GM23338 (cell line): ENCODE results near the gene CENPA. TPM values are rescaled to one million over a fixed set of nuclear protein-coding genes. Genes with fewer than 3 reads are reported as not detected.

Experiments
- ATAC-seq: fragments of 200-7000 bp; cut with Tn5 transposase; 3 replicates; pipeline ENCODE4 v1.9.1; 2020
- DNase-seq: peaks from one replicate; pipeline ENCODE4 v3.0.0-alpha.2; 2015; ENCODE audit warnings: low spot score
- H2AFZ ChIP-seq: fragments of 200-600 bp; sonication (generic); 2 replicates; pipeline ENCODE4 v1.8.0; 2016; ENCODE audit warnings: antibody characterized with exemption, mild to moderate bottlenecking, moderate library complexity
- H3F3A ChIP-seq: fragments of 200-600 bp; sonication (generic); replicated peaks from 2 replicates; pipeline ENCODE4 v1.8.0; 2017; ENCODE audit warnings: antibody characterized with exemption, mixed run types, low read depth
- H3K27ac ChIP-seq: fragments of 200-600 bp; sonication (generic); 2 replicates; pipeline ENCODE4 v1.6.1; 2016; ENCODE audit warnings: low read depth
- H3K27me3 ChIP-seq: fragments of 200-600 bp; sonication (generic); 2 replicates; pipeline ENCODE4 v1.8.0; 2016; ENCODE audit warnings: mild to moderate bottlenecking, mixed run types, moderate library complexity; ENCODE audit not compliant: insufficient read depth
- H3K36me3 ChIP-seq: fragments of 200-600 bp; sonication (generic); 2 replicates; pipeline ENCODE4 v1.8.0; 2016; ENCODE audit warnings: mild to moderate bottlenecking; ENCODE audit not compliant: insufficient read depth
- H3K4me1 ChIP-seq: fragments of 200-600 bp; sonication (generic); 2 replicates; pipeline ENCODE4 v1.8.0; 2016; ENCODE audit warnings: mild to moderate bottlenecking, moderate library complexity; ENCODE audit not compliant: insufficient read depth
- H3K4me2 ChIP-seq: fragments of 200-600 bp; sonication (generic); 2 replicates; pipeline ENCODE4 v1.7.1; 2017; ENCODE audit warnings: mixed run types
- H3K4me3 ChIP-seq: fragments of 200-600 bp; sonication (generic); 2 replicates; pipeline ENCODE4 v1.6.1; 2016; ENCODE audit warnings: mixed run types
- H3K79me2 ChIP-seq: fragments of 200-600 bp; sonication (generic); replicated peaks from 2 replicates; pipeline ENCODE4 v1.8.0; 2017; ENCODE audit warnings: mild to moderate bottlenecking; ENCODE audit not compliant: insufficient read depth
- H3K9me2 ChIP-seq: fragments of 200-600 bp; sonication (generic); 2 replicates; pipeline ENCODE4 v1.8.0; 2017; ENCODE audit not compliant: insufficient read depth
- H4K20me1 ChIP-seq: fragments of 200-600 bp; sonication (generic); replicated peaks from 2 replicates; pipeline ENCODE4 v1.8.0; 2017; ENCODE audit warnings: mild to moderate bottlenecking; ENCODE audit not compliant: insufficient read depth
- H3K27ac Mint-ChIP-seq: 2 replicates; pipeline ENCODE4 v1.8.0; 2020; ENCODE audit warnings: inconsistent platforms, mild to moderate bottlenecking, moderate library complexity, mixed read lengths
- H3K27me3 Mint-ChIP-seq: 3 replicates; pipeline ENCODE4 v1.8.0; 2022; ENCODE audit warnings: low read depth, mild to moderate bottlenecking, moderate library complexity, mixed read lengths, inconsistent platforms; ENCODE audit not compliant: insufficient read depth, poor library complexity
- H3K36me3 Mint-ChIP-seq: 3 replicates; pipeline ENCODE4 v1.8.0; 2021; ENCODE audit warnings: low read depth, mild to moderate bottlenecking, inconsistent platforms, moderate library complexity, mixed read lengths
- H3K4me1 Mint-ChIP-seq: 3 replicates; pipeline ENCODE4 v1.8.0; 2020; ENCODE audit warnings: mild to moderate bottlenecking, inconsistent platforms, mixed read lengths
- H3K4me3 Mint-ChIP-seq: 3 replicates; pipeline ENCODE4 v1.8.0; 2021; ENCODE audit warnings: moderate library complexity, mild to moderate bottlenecking, inconsistent platforms, mixed read lengths
- H3K9me3 Mint-ChIP-seq: 3 replicates; pipeline ENCODE4 v1.8.0; 2020; ENCODE audit warnings: moderate library complexity, mild to moderate bottlenecking, inconsistent platforms, mixed read lengths
- CREB1 ChIP-seq: fragments of 250-450 bp; sonication (Bioruptor Pico); IDR thresholded peaks from 2 replicates; pipeline ENCODE4 v1.5.0; 2020; ENCODE audit warnings: low read depth, mild to moderate bottlenecking, moderate library complexity
- CTCF ChIP-seq, 2 experiments: fragments of 200-600 bp in 1 of 2; sonication (generic) in 1 of 2; conservative IDR thresholded peaks; 2 replicates each; pipeline versions ENCODE4 v1.5.1 to v1.6.1; 2016 to 2017; ENCODE audit warnings: antibody characterized with exemption in 2 of 2, low read depth in 2 of 2, mild to moderate bottlenecking in 2 of 2, moderate library complexity in 1 of 2
- ETS1 ChIP-seq: IDR thresholded peaks from 2 replicates; pipeline ENCODE4 v1.6.1; 2016; ENCODE audit warnings: antibody characterized with exemption
- EZH2 ChIP-seq: fragments of 200-600 bp; sonication (generic); IDR thresholded peaks from one replicate; pipeline ENCODE4 v1.8.0; 2017; ENCODE audit warnings: antibody characterized with exemption, mild to moderate bottlenecking, low read depth; ENCODE audit not compliant: unreplicated experiment
- EZH2phosphoT487 ChIP-seq: fragments of 200-600 bp; sonication (generic); IDR thresholded peaks from one replicate; pipeline ENCODE4 v1.8.1; 2018; ENCODE audit warnings: antibody characterized with exemption; ENCODE audit not compliant: unreplicated experiment
- JUNB ChIP-seq: IDR thresholded peaks from one replicate; pipeline ENCODE4 v1.6.1; 2016; ENCODE audit warnings: antibody characterized with exemption; ENCODE audit not compliant: unreplicated experiment
- NANOG ChIP-seq: IDR thresholded peaks from 2 replicates; pipeline ENCODE4 v1.6.1; 2016; ENCODE audit warnings: antibody characterized with exemption, borderline replicate concordance
- POLR2AphosphoS5 ChIP-seq: IDR thresholded peaks from 2 replicates; pipeline ENCODE4 v1.6.1; 2016; ENCODE audit warnings: antibody characterized with exemption, low read depth
- STAT1 ChIP-seq: IDR thresholded peaks from one replicate; pipeline ENCODE4 v1.6.1; 2016; ENCODE audit warnings: antibody characterized with exemption; ENCODE audit not compliant: unreplicated experiment
- ZNF114 ChIP-seq: fragments of 250-450 bp; sonication (Bioruptor Pico); IDR thresholded peaks from 2 replicates; pipeline ENCODE4 v1.5.0; 2020; ENCODE audit warnings: mild to moderate bottlenecking, moderate library complexity
- ZNF331 ChIP-seq: fragments of 250-450 bp; sonication (Bioruptor Pico); IDR thresholded peaks from 2 replicates; pipeline ENCODE4 v1.5.0; 2020; ENCODE audit warnings: low read depth, mild to moderate bottlenecking, moderate library complexity
- polyA plus RNA-seq: library from polyadenylated mRNA; unstranded; fragments of >200 nt; fragmentation: Nextera tagmentation; extraction: Ambion mirVana; gene quantifications from 2 replicates; pipeline ENCODE4 v1.2.1, GENCODE V29; 2016
- total RNA-seq: library from RNA; depleted of rRNA; stranded (reverse); fragments of >200 nt; shearing (Covaris generic); gene quantifications from 2 replicates; pipeline ENCODE4 v1.2.3, GENCODE V29; 2014
- TF ChIP-seq, protein P1 (sequence below): fragments of 250-450 bp; sonication (Bioruptor Pico); IDR thresholded peaks from 2 replicates; pipeline ENCODE4 v1.5.0; 2020; ENCODE audit warnings: mild to moderate bottlenecking, moderate library complexity

The CENPA gene
- total and polyA plus RNA-seq, 2 experiments from 2014 or later = 16.8 to 24.2 TPM

GRCh38 chr2:26807788-26808460, 22.1 kb downstream of the CENPA start (continued):
- TF ChIP-seq EZH2phosphoT487 (no peak), POLR2AphosphoS5 (no peak), ETS1 (no peak), ZNF331 (CRISPR knock-in tag) (no peak), NANOG (no peak), JUNB (no peak), STAT1 (no peak), EZH2 (no peak), CTCF (conservative IDR thresholded peaks at IDR 0.05; ENCODE audit: low read depth in 2 of 2) (no peak), ZNF114 (CRISPR knock-in tag) (no peak)

DNA sequence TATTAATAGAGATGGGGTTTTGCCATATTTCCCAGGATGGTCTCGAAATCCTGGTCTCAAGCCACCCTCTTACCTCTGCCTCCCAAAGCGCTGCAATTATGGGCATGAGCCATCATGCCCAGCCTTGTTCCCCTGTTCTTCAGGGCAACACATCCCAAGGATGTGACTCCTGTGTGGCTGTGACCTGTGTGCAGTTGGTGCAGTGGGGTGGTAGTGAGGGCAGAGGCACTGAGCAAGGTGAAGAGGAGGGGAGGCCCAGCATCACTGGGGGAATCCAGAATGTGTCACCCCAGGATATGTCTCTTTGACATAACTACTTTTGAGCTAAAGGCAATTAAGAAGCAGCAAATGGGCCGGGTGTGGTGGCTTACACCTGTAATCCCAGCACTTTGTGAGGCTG, 23.4 kb downstream of the CENPA start:
- H3K36me3 Mint-ChIP-seq = no peaks in the 10 kb centered on the region
- DNase-seq = no peak
- TF ChIP-seq, protein P1, sequence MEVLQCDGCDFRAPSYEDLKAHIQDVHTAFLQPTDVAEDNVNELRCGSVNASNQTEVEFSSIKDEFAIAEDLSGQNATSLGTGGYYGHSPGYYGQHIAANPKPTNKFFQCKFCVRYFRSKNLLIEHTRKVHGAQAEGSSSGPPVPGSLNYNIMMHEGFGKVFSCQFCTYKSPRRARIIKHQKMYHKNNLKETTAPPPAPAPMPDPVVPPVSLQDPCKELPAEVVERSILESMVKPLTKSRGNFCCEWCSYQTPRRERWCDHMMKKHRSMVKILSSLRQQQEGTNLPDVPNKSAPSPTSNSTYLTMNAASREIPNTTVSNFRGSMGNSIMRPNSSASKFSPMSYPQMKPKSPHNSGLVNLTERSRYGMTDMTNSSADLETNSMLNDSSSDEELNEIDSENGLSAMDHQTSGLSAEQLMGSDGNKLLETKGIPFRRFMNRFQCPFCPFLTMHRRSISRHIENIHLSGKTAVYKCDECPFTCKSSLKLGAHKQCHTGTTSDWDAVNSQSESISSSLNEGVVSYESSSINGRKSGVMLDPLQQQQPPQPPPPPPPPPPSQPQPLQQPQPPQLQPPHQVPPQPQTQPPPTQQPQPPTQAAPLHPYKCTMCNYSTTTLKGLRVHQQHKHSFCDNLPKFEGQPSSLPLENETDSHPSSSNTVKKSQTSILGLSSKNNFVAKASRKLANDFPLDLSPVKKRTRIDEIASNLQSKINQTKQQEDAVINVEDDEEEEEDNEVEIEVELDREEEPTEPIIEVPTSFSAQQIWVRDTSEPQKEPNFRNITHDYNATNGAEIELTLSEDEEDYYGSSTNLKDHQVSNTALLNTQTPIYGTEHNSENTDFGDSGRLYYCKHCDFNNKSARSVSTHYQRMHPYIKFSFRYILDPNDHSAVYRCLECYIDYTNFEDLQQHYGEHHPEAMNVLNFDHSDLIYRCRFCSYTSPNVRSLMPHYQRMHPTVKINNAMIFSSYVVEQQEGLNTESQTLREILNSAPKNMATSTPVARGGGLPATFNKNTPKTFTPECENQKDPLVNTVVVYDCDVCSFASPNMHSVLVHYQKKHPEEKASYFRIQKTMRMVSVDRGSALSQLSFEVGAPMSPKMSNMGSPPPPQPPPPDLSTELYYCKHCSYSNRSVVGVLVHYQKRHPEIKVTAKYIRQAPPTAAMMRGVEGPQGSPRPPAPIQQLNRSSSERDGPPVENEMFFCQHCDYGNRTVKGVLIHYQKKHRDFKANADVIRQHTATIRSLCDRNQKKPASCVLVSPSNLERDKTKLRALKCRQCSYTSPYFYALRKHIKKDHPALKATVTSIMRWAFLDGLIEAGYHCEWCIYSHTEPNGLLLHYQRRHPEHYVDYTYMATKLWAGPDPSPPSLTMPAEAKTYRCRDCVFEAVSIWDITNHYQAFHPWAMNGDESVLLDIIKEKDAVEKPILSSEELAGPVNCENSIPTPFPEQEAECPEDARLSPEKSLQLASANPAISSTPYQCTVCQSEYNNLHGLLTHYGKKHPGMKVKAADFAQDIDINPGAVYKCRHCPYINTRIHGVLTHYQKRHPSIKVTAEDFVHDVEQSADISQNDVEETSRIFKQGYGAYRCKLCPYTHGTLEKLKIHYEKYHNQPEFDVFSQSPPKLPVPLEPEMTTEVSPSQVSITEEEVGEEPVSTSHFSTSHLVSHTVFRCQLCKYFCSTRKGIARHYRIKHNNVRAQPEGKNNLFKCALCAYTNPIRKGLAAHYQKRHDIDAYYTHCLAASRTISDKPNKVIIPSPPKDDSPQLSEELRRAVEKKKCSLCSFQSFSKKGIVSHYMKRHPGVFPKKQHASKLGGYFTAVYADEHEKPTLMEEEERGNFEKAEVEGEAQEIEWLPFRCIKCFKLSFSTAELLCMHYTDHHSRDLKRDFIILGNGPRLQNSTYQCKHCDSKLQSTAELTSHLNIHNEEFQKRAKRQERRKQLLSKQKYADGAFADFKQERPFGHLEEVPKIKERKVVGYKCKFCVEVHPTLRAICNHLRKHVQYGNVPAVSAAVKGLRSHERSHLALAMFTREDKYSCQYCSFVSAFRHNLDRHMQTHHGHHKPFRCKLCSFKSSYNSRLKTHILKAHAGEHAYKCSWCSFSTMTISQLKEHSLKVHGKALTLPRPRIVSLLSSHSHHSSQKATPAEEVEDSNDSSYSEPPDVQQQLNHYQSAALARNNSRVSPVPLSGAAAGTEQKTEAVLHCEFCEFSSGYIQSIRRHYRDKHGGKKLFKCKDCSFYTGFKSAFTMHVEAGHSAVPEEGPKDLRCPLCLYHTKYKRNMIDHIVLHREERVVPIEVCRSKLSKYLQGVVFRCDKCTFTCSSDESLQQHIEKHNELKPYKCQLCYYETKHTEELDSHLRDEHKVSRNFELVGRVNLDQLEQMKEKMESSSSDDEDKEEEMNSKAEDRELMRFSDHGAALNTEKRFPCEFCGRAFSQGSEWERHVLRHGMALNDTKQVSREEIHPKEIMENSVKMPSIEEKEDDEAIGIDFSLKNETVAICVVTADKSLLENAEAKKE = no peak
- TF ChIP-seq CREB1 (CRISPR knock-in tag) (no peak), POLR2AphosphoS5 (no peak), STAT1 (no peak), ETS1 (no peak), EZH2phosphoT487 (no peak), ZNF331 (CRISPR knock-in tag) (no peak), JUNB (no peak)

More for the DNA sequence above, 23.4 kb downstream of the CENPA start:
- Mint-ChIP-seq H3K27ac (no peak overlapping the region), H3K4me1 (no peaks in the 10 kb centered on the region), H3K4me3 (no peak overlapping the region), H3K9me3 (no peaks in the 10 kb centered on the region), H3K27me3 (peaks cover 12% of the 10 kb centered on the region)
- Histone ChIP-seq H2AFZ (no peak overlapping the region), H3K36me3 (no peaks in the 10 kb centered on the region), H3K4me1 (no peaks in the 10 kb centered on the region), H3K4me2 (no peak overlapping the region), H3K4me3 (no peak overlapping the region), H3K79me2 (no peaks in the 10 kb centered on the region), H3K9me2 (peaks cover 3% of the 10 kb centered on the region; the same call in 1 of the 2 replicates), H3F3A (no peaks in the 10 kb centered on the region), H3K27me3 (no peaks in the 10 kb centered on the region), H3K27ac (no peak overlapping the region), H4K20me1 (no peaks in the 10 kb centered on the region)
- no peak for ATAC-seq
